HepG2 (cell line): ENCODE measurements around the gene NRP1. TPM values are rescaled to one million over a fixed set of nuclear protein-coding genes. Genes with fewer than 3 reads are reported as not detected.

Experiments
- ATAC-seq: fragments of 200-7000 bp; cut with Tn5 transposase; 3 replicates; pipeline ENCODE4 v1.9.1; 2020; ENCODE audit warnings: mild to moderate bottlenecking, moderate library complexity
- BruUV-seq: library from RNA; stranded (reverse); fragments of 400-500 nt; replicated peaks from 2 replicates; lab custom pipeline; 2021; lab: Mats Ljungman, UMichigan
- CTCF ChIA-PET: fragments of 300-600 bp; formaldehyde crosslinking; extraction: SDS; loops from one replicate; lab custom pipeline; 2021; ENCODE audit warnings: low total read pairs, inconsistent platforms, low intra/inter-chr PET ratio; lab: Yijun Ruan, JAX
- POLR2A ChIA-PET: fragments of 350-600 bp; sonication (Branson Sonifier 250); formaldehyde crosslinking; loops from one replicate; lab custom pipeline; 2020; ENCODE audit warnings: antibody characterized with exemption, inconsistent platforms; lab: Yijun Ruan, JAX
- DNase-seq: peaks from one replicate; pipeline ENCODE4 v3.0.0-alpha.2; 2015; ENCODE audit warnings: low spot score
- FAIRE-seq: peaks from 3 replicates; lab custom pipeline; 2011; peaks lifted over from hg19 to GRCh38; lab: Jason Lieb, UNC
- H2AFZ ChIP-seq: one replicate; pipeline ENCODE4 v1.6.1; 2011; ENCODE audit warnings: low read length, inconsistent platforms
- H3K27ac ChIP-seq: fragments of 300-600 bp; 3 replicates; pipeline ENCODE4 v1.8.0; 2011; ENCODE audit warnings: mixed run types, mild to moderate bottlenecking, mixed read lengths, low read length, inconsistent platforms; ENCODE audit not compliant: insufficient read depth; ENCODE audit errors: extremely low read length
- H3K27me3 ChIP-seq, 2 experiments: fragments of 200-600 bp in 1 of 2; 2 replicates in 1 of 2; 3 replicates in 1 of 2; pipeline versions ENCODE4 v1.6.0 to v1.8.0; 2011; ENCODE audit warnings: low read length in 2 of 2, mild to moderate bottlenecking in 2 of 2, moderate library complexity in 2 of 2, inconsistent platforms in 1 of 2; ENCODE audit not compliant: insufficient read depth in 2 of 2, control insufficient read depth in 1 of 2
- H3K36me3 ChIP-seq, 2 experiments: fragments of 200-600 bp in 1 of 2; replicated peaks in 1 of 2; 2 replicates in 1 of 2; 3 replicates in 1 of 2; pipeline versions ENCODE4 v1.5.1 to v1.8.0; 2011; ENCODE audit warnings: low read length in 2 of 2, inconsistent platforms in 1 of 2; ENCODE audit not compliant: insufficient read depth in 2 of 2, control insufficient read depth in 1 of 2
- H3K4me1 ChIP-seq: 2 replicates; pipeline ENCODE4 v1.5.1; 2012; ENCODE audit warnings: low read length, inconsistent platforms; ENCODE audit not compliant: insufficient read depth
- H3K4me2 ChIP-seq: 2 replicates; pipeline ENCODE4 v1.6.0; 2011; ENCODE audit warnings: low read depth, low read length, inconsistent platforms
- H3K4me3 ChIP-seq, 3 experiments: fragments of 200-600 bp in 1 of 3; sonication (generic), shearing (Covaris generic) in 1 of 3; replicated peaks in 1 of 3; 2 replicates each; pipeline ENCODE4 v1.5.1; 2011 to 2016; ENCODE audit warnings: low read length in 3 of 3, inconsistent platforms in 2 of 3, low read depth in 2 of 3, mild to moderate bottlenecking in 2 of 3, control low read depth in 1 of 3, mixed read lengths in 1 of 3; ENCODE audit not compliant: insufficient read depth in 1 of 3
- H3K79me2 ChIP-seq: one replicate; pipeline ENCODE4 v1.6.1; 2011; ENCODE audit warnings: low read length, inconsistent platforms; ENCODE audit not compliant: insufficient read depth
- H3K9ac ChIP-seq: 2 replicates; pipeline ENCODE4 v1.6.0; 2011; ENCODE audit warnings: mild to moderate bottlenecking, low read depth, low read length, inconsistent platforms; ENCODE audit not compliant: insufficient read depth
- H3K9me3 ChIP-seq: 2 replicates; pipeline ENCODE4 v1.5.1; 2012; ENCODE audit warnings: mild to moderate bottlenecking, low read length
- H4K20me1 ChIP-seq: 2 replicates; pipeline ENCODE4 v1.6.0; 2011; ENCODE audit warnings: inconsistent platforms, mild to moderate bottlenecking, low read length, moderate library complexity; ENCODE audit not compliant: insufficient read depth
- ARID2 ChIP-seq: sonication (generic); formaldehyde crosslinking; IDR thresholded peaks from 2 replicates; pipeline ENCODE4 v1.8.1; 2022; ENCODE audit warnings: mild to moderate bottlenecking, missing genetic modification reagents, borderline replicate concordance
- MTA1 ChIP-seq: sonication (generic); formaldehyde crosslinking; IDR thresholded peaks from 2 replicates; pipeline ENCODE4 v1.4.0; 2020; ENCODE audit warnings: missing genetic modification reagents, mild to moderate bottlenecking, borderline replicate concordance
- POLR2AphosphoS5 ChIP-seq: IDR thresholded peaks from 2 replicates; pipeline ENCODE4 v1.6.1; 2012; ENCODE audit warnings: low read depth, low read length
- ZNF234 ChIP-seq: sonication (generic); formaldehyde crosslinking; conservative IDR thresholded peaks from 2 replicates; pipeline ENCODE4 v1.5.1; 2020; ENCODE audit warnings: mild to moderate bottlenecking, missing genetic modification reagents
- ZNF367 ChIP-seq: sonication (generic); formaldehyde crosslinking; IDR thresholded peaks from 2 replicates; pipeline ENCODE4 v1.4.0; 2020; ENCODE audit warnings: missing genetic modification reagents, borderline replicate concordance
- ZNF407 ChIP-seq: sonication (generic); formaldehyde crosslinking; IDR thresholded peaks from one replicate; pipeline ENCODE4 v1.5.1; 2020; ENCODE audit warnings: mild to moderate bottlenecking, missing genetic modification reagents; ENCODE audit errors: not compliant biosample characterization
- ZNF616 ChIP-seq: sonication (generic); formaldehyde crosslinking; IDR thresholded peaks from 2 replicates; pipeline ENCODE4 v1.5.0; 2020; ENCODE audit warnings: low read depth, mild to moderate bottlenecking, missing genetic modification reagents
- ZNF678 ChIP-seq: sonication (generic); formaldehyde crosslinking; IDR thresholded peaks from 2 replicates; pipeline ENCODE4 v1.4.0; 2020; ENCODE audit warnings: mild to moderate bottlenecking, missing genetic modification reagents
- ZNF703 ChIP-seq: sonication (generic); formaldehyde crosslinking; IDR thresholded peaks from 2 replicates; pipeline ENCODE4 v1.5.1; 2020; ENCODE audit warnings: missing genetic modification reagents, mild to moderate bottlenecking, moderate library complexity, borderline replicate concordance
- WGBS: methylation state at CpG from one replicate; pipeline ENCODE4 v1.1.6; 2017; ENCODE audit warnings: low lambda C conversion rate; 5-methylcytosine and 5-hydroxymethylcytosine counted together
- in situ Hi-C: cut with HindIII; loops from 2 replicates; pipeline ENCODE4 v1.10.0; 2017; ENCODE audit warnings: low pct_unique_long_range_greater_than_20kb; ENCODE audit not compliant: extremely low pct_ligation_motif_present
- intact Hi-C: fragments of 100-400 bp; cut with micrococcal nuclease; formaldehyde crosslinking; loops from one replicate; pipeline ENCODE4 v1.10.0; 2022; ENCODE audit not compliant: unreplicated experiment
- polyA plus RNA-seq, 8 experiments: library from polyadenylated mRNA; depleted of rRNA in 3 of 8; stranded (reverse) in 7 of 8; unstranded in 1 of 8; fragments of >200 nt; fragmentation: Illumina TruSeq in 4 of 8; extraction: Trizol in 4 of 8; gene quantifications; 2 replicates each; pipeline versions ENCODE4 v1.2.1 to v1.2.3, GENCODE V29; 2011 to 2016; ENCODE audit warnings: low read depth in 4 of 8, missing spikeins in 1 of 8, mixed read lengths in 1 of 8; ENCODE audit not compliant: insufficient read depth in 1 of 8
- total RNA-seq, 5 experiments: library from RNA; depleted of rRNA; stranded (reverse); fragments of >200 nt; fragmentation: Illumina TruSeq; extraction: Trizol; gene quantifications; 2 replicates each; pipeline ENCODE4 v1.2.3, GENCODE V29; 2016; ENCODE audit warnings: low read depth in 1 of 5

Gene NRP1
- total and polyA plus RNA-seq, 2 of the 13 experiments (the other 11 are each of a cell fraction or from before 2014, with no cell fraction given), result 5.3 to 5.8 TPM

GRCh38 chr10:33363106-33363505, 28.6 kb upstream of the NRP1 start (continued):
- no peak for TF ChIP-seq ZNF367
- TF ChIP-seq MTA1 (CRISPR knock-in tag), result no peak

- BruUV-seq, result no TSS peak
- CTCF ChIA-PET, result no interaction called here
- no peaks in the 10 kb centered on the region for H4K20me1 ChIP-seq
- no peaks in the 10 kb centered on the region for H3K36me3 ChIP-seq
- no peak overlapping the region for H3K9ac ChIP-seq
- intact Hi-C loops, result no loop called here
- H3K4me1 ChIP-seq, result no peaks in the 10 kb centered on the region
- no peak overlapping the region for H3K4me3 ChIP-seq
- WGBS, result 22% methylated on average over 4 of the region's 4 CpGs
- H3K9me3 ChIP-seq, result no peaks in the 10 kb centered on the region
- H3K27me3 ChIP-seq, result peaks cover 0 to 13% of the 10 kb centered on the region in 2 experiments; a peak in 3 of 5 replicates
- no peaks in the 10 kb centered on the region for H3K79me2 ChIP-seq
- H3K27ac ChIP-seq, result no peak overlapping the region
- no peak for FAIRE-seq
- in situ Hi-C loops, result no loop called here
- H2AFZ ChIP-seq, result no peak overlapping the region
- ATAC-seq, result no peak
- POLR2A ChIA-PET, result no interaction called here
- TF ChIP-seq ZNF407 (CRISPR knock-in tag) (no peak), ZNF703 (CRISPR knock-in tag) (no peak), POLR2AphosphoS5 (no peak), ZNF234 (no peak), ZNF678 (no peak), ARID2 (CRISPR knock-in tag) (no peak), ZNF616 (CRISPR knock-in tag) (no peak)
- DNase-seq, result no peak
- H3K4me2 ChIP-seq, result no peak overlapping the region
Observed at GRCh38 chr10:33358016-33358415, 23.5 kb upstream of the NRP1 start.
